Muscle of back (tissue), 11 donors: ENCODE results near the gene PEDS1. TPM values are rescaled to one million over a fixed set of nuclear protein-coding genes. Genes with fewer than 3 reads are reported as not detected.
A peak's percentile ranks its signal among the peaks of the same experiment; 100 is the strongest.
"Not testable (repeated sequence)": the region's sequence is repeated elsewhere in the genome, so short reads cannot be mapped to it uniquely, and the experiment has no call there.

ENCODE experiments used
- DNase-seq, 3 donors: peaks; one replicate each; pipeline versions ENCODE4 v3.0.0 to v3.0.0-alpha.2; 2013
- polyA plus RNA-seq, 10 donors: library from polyadenylated mRNA; unstranded; fragments of 120-200 nt; gene quantifications; one replicate each; pipeline ENCODE4 v1.2.1, GENCODE V29; 2013; ENCODE audit not compliant: insufficient read length in 10 of 10

The PEDS1 gene
- polyA plus RNA-seq, 10 donors: 21.1 to 26.4 (median 23.0) TPM

GRCh38 chr20:50116368-50116999 lies 37.0 kb downstream of the PEDS1 start:
- DNase-seq: no peak

GRCh38 chr20:50115591-50116367 lies 37.7 kb downstream of the PEDS1 start:
- peak; percentile 98 to 99 (median 99) for DNase-seq

GRCh38 chr20:50115041-50115512 lies 38.4 kb downstream of the PEDS1 start:
- DNase-seq: no peak

GRCh38 chr20:50113420-50114224 lies 39.9 kb downstream of the PEDS1 start:
- no peak for DNase-seq

GRCh38 chr20:50112512-50113419 lies 40.8 kb downstream of the PEDS1 start, which contains the start of gene UBE2V1:
Gene UBE2V1 (minus strand): TSS chr20:50113150. CDS start chr20:50113128, 22 bp downstream.
- DNase-seq: peak; percentile 90 to 97 (median 93)

- DNase-seq: no peak
Measured at GRCh38 chr20:50111829-50112495, 41.6 kb downstream of the PEDS1 start.

- DNase-seq: no peak
Measured at GRCh38 chr20:50111120-50111828, 42.2 kb downstream of the PEDS1 start.

GRCh38 chr20:50110141-50111047 lies 43.1 kb downstream of the PEDS1 start:
- peak in 1 of 3 donors; percentile 22 for DNase-seq

GRCh38 chr20:50108556-50109235 lies 44.8 kb downstream of the PEDS1 start:
- no peak for DNase-seq

- no peak for DNase-seq
Measured at GRCh38 chr20:50107796-50108331, 45.7 kb downstream of the PEDS1 start.

GRCh38 chr20:50107086-50107660 lies 46.4 kb downstream of the PEDS1 start:
- DNase-seq: no peak

- DNase-seq: not testable (repeated sequence)
Measured at GRCh38 chr20:50106669-50107068, 46.9 kb downstream of the PEDS1 start.

Other genes with a start within 250 kb of the PEDS1 start
- 1 to 10 TPM; 4.7 to 6.7 (median 5.4) TPM for gene SPATA2, start 238.2 kb downstream of the PEDS1 start, polyA plus RNA-seq
- gene RNF114, start 217.3 kb downstream of the PEDS1 start, polyA plus RNA-seq: 10 to 100 TPM; 32.1 to 55.7 (median 41.7) TPM
- gene SNAI1, start 170.7 kb downstream of the PEDS1 start, polyA plus RNA-seq: 10 to 100 TPM in 2 of 10 donors, 1 to 10 TPM in 8; 6.0 to 15.9 (median 8.3) TPM
- 100 to 1,000 TPM in 8 of 10 donors, 10 to 100 TPM in 2; 95.0 to 130 (median 121) TPM for gene UBE2V1, start 40.6 kb downstream of the PEDS1 start, polyA plus RNA-seq
- 1 to 10 TPM; 4.5 to 8.3 (median 6.6) TPM for gene CEBPB, start 37.1 kb upstream of the PEDS1 start, polyA plus RNA-seq